MM.1S (cell line): ENCODE results near the gene FGF1.

Experiments used
- DNase-seq: peaks from one replicate; pipeline ENCODE4 v3.0.0-alpha.2; 2015
- H2AFZ ChIP-seq: fragments of 300-600 bp; sonication (generic); 2 replicates; pipeline ENCODE4 v1.6.0; 2016; ENCODE audit warnings: antibody characterized with exemption, low read length
- H3F3A ChIP-seq: fragments of 300-600 bp; sonication (generic); 2 replicates; pipeline ENCODE4 v1.6.1; 2016; ENCODE audit warnings: mild to moderate bottlenecking, antibody characterized with exemption, low read length, moderate library complexity, mixed read lengths; ENCODE audit not compliant: insufficient read depth
- H3K27ac ChIP-seq: fragments of 300-600 bp; sonication (generic); 2 replicates; pipeline ENCODE4 v1.5.1; 2016; ENCODE audit warnings: mild to moderate bottlenecking, low read length
- H3K27me3 ChIP-seq: fragments of 300-600 bp; sonication (generic); replicated peaks from 2 replicates; pipeline ENCODE4 v1.6.0; 2016; ENCODE audit warnings: low read length; ENCODE audit not compliant: insufficient read depth
- H3K36me3 ChIP-seq: fragments of 300-600 bp; sonication (generic); replicated peaks from 2 replicates; pipeline ENCODE4 v1.6.1; 2016; ENCODE audit warnings: mild to moderate bottlenecking, low read length, mixed read lengths; ENCODE audit not compliant: insufficient read depth
- H3K4me1 ChIP-seq: fragments of 300-600 bp; sonication (generic); 2 replicates; pipeline ENCODE4 v1.6.1; 2016; ENCODE audit warnings: low read length, mixed read lengths
- H3K4me2 ChIP-seq: fragments of 300-600 bp; sonication (generic); 2 replicates; pipeline ENCODE4 v1.6.0; 2016; ENCODE audit warnings: low read depth, low read length
- H3K4me3 ChIP-seq: fragments of 300-600 bp; sonication (generic); 2 replicates; pipeline ENCODE4 v1.5.1; 2016; ENCODE audit warnings: low read length, mixed read lengths
- H3K79me2 ChIP-seq: fragments of 300-600 bp; sonication (generic); 2 replicates; pipeline ENCODE4 v1.6.1; 2016; ENCODE audit warnings: mixed run types, low read length, mixed read lengths
- H3K9ac ChIP-seq: fragments of 300-600 bp; sonication (generic); 2 replicates; pipeline ENCODE4 v1.6.1; 2016; ENCODE audit warnings: low read length, mixed read lengths
- H3K9me2 ChIP-seq: fragments of 300-600 bp; sonication (generic); replicated peaks from 2 replicates; pipeline ENCODE4 v1.6.1; 2016; ENCODE audit warnings: mild to moderate bottlenecking, low read length, mixed read lengths; ENCODE audit not compliant: insufficient read depth
- H3K9me3 ChIP-seq: fragments of 300-600 bp; sonication (generic); replicated peaks from 2 replicates; pipeline ENCODE4 v1.6.1; 2016; ENCODE audit warnings: mild to moderate bottlenecking, low read length, mixed read lengths; ENCODE audit not compliant: insufficient read depth
- H4K20me1 ChIP-seq: fragments of 300-600 bp; sonication (generic); 2 replicates; pipeline ENCODE4 v1.6.1; 2016; ENCODE audit warnings: mild to moderate bottlenecking, low read length, moderate library complexity, mixed read lengths; ENCODE audit not compliant: insufficient read depth
- EZH2 ChIP-seq: fragments of 300-600 bp; sonication (generic); optimal IDR thresholded peaks from 2 replicates; pipeline ENCODE3; 2017; ENCODE audit warnings: low read depth, mild to moderate bottlenecking, antibody characterized with exemption, low read length, mixed read lengths
- EZH2phosphoT487 ChIP-seq: fragments of 300-600 bp; sonication (generic); IDR thresholded peaks from 2 replicates; pipeline ENCODE4 v1.6.1; 2018; ENCODE audit warnings: antibody characterized with exemption, low read length
- TF ChIP-seq, protein P1 (sequence below): fragments of 300-600 bp; sonication (generic); IDR thresholded peaks from 2 replicates; pipeline ENCODE4 v1.5.1; 2016; ENCODE audit warnings: antibody characterized with exemption, low read length, mixed read lengths

Gene FGF1

DNA sequence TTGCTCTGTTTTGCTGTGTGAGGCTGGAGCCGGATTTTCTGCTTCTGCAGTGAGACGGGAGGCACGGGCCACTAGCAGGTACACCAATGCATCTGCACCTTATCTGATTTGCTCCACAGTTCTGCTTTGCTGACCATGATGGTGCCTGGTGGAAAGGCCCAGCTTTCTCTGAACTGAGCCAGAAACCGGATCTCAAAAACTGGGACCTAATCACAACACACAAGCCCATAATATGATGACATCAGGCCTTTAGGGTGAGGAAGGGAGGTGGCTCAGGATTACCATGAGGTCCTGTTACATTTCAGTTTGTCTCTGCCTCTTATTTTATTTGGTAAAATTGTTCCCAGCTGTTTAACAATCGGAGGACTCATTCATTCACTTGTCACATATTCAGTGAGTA lies 49.8 kb downstream of the FGF1 start:
- no peak overlapping the region for H3K4me2 ChIP-seq
- no peak for DNase-seq
- no peak overlapping the region for H3K4me3 ChIP-seq
- H3K27me3 ChIP-seq = no peaks in the 10 kb centered on the region
- no peaks in the 10 kb centered on the region for H3F3A ChIP-seq
- H3K79me2 ChIP-seq = no peaks in the 10 kb centered on the region
- no peaks in the 10 kb centered on the region for H3K4me1 ChIP-seq
- no peaks in the 10 kb centered on the region for H3K36me3 ChIP-seq
- no peaks in the 10 kb centered on the region for H4K20me1 ChIP-seq
- no peak overlapping the region for H2AFZ ChIP-seq
- no peak overlapping the region for H3K27ac ChIP-seq
- no peaks in the 10 kb centered on the region for H3K9me2 ChIP-seq
- no peaks in the 10 kb centered on the region for H3K9me3 ChIP-seq
- TF ChIP-seq, protein P1, sequence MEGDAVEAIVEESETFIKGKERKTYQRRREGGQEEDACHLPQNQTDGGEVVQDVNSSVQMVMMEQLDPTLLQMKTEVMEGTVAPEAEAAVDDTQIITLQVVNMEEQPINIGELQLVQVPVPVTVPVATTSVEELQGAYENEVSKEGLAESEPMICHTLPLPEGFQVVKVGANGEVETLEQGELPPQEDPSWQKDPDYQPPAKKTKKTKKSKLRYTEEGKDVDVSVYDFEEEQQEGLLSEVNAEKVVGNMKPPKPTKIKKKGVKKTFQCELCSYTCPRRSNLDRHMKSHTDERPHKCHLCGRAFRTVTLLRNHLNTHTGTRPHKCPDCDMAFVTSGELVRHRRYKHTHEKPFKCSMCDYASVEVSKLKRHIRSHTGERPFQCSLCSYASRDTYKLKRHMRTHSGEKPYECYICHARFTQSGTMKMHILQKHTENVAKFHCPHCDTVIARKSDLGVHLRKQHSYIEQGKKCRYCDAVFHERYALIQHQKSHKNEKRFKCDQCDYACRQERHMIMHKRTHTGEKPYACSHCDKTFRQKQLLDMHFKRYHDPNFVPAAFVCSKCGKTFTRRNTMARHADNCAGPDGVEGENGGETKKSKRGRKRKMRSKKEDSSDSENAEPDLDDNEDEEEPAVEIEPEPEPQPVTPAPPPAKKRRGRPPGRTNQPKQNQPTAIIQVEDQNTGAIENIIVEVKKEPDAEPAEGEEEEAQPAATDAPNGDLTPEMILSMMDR = no peak
- TF ChIP-seq EZH2phosphoT487 (no peak), EZH2 (no peak)
- H3K9ac ChIP-seq = no peak overlapping the region

DNA sequence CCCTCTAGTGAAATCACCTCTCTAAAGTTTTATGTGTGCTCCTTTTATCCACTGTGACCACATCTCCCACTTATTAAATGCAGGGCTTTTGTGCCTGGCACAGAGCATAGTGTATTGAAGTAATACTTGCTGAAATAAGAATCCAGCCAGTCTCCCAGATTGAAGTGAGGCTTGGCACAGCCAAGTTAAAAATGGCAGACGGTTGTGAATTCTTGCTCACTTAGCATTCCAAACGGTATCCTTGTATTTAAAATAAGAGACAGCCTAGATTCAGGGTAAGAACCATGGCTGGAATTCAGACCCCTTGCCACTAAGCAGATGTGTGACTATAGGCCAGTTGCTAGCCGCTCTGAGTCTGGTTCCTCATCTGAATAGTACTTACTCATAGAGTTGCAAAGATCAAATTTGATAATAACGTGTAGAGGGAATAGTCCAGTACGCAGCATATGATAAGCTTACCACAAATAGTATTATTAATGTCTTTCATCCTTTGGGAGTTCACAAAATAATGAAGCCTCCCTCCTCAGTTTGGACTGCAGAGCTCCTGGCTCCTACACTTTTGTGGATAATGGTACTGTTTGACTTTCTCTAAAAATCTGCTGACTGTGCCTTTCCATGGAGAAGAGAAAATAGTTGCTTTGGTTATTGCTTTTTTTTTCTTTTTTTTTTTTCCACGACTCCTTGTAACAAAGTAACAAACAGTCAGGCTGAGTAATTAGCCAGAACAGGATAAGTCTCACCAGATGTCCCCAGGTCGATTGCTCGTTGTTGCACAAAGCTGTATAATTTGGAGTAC lies 51.5 kb downstream of the FGF1 start:
- Histone ChIP-seq H3K79me2 (no peaks in the 10 kb centered on the region), H3K9me3 (no peaks in the 10 kb centered on the region), H3K9me2 (no peaks in the 10 kb centered on the region), H3K4me2 (no peak overlapping the region), H2AFZ (no peak overlapping the region), H3F3A (no peaks in the 10 kb centered on the region), H3K4me3 (no peak overlapping the region), H3K9ac (no peak overlapping the region), H4K20me1 (no peaks in the 10 kb centered on the region), H3K27me3 (no peaks in the 10 kb centered on the region), H3K4me1 (no peaks in the 10 kb centered on the region), H3K27ac (no peak overlapping the region), H3K36me3 (no peaks in the 10 kb centered on the region)
- no peak for DNase-seq
- TF ChIP-seq EZH2 (no peak), EZH2phosphoT487 (no peak)
- TF ChIP-seq, protein P1 = no peak

DNA sequence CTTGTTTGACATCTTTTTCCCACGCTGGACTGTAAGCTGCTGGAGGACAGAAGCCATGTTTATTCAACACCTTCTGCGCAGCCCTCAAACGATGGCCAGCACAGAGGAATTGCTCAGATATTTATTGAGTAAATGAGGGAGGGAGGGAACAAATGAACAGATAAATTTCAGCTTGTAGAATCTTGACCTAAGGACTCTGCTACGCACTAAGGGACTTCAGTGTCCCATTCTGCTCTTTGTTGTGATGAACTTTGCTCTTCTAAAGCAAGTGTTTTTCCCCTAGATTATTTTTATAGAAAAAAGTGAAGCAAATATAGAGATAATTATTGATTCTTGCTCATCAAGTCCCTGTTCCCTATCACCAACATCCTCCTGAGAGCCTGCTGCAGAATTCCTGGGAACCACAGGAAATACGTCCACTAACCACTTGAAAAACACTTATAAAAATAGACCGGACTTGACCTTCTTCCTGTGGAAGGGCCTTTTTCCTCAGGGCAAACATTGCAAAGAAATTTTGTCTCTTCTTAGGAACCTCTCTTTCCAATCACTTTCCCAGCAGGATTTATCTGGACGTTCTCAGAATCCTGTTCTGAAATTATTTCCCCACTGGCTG lies 54.9 kb downstream of the FGF1 start:
- TF ChIP-seq EZH2 (no peak), EZH2phosphoT487 (no peak)
- TF ChIP-seq, protein P1 = no peak
- Histone ChIP-seq H3K36me3 (no peaks in the 10 kb centered on the region), H3K9me2 (no peaks in the 10 kb centered on the region), H3K4me2 (no peak overlapping the region), H3K9me3 (no peaks in the 10 kb centered on the region), H4K20me1 (no peaks in the 10 kb centered on the region), H3K27ac (no peak overlapping the region), H3K27me3 (no peaks in the 10 kb centered on the region), H3K4me1 (no peaks in the 10 kb centered on the region), H3F3A (no peaks in the 10 kb centered on the region), H2AFZ (no peak overlapping the region), H3K4me3 (no peak overlapping the region), H3K9ac (no peak overlapping the region), H3K79me2 (no peaks in the 10 kb centered on the region)
- no peak for DNase-seq
